ENCODE measurements around the gene PASK. TPM values are rescaled to one million over a fixed set of nuclear protein-coding genes. Genes with fewer than 3 reads are reported as not detected.

PASK gene
- total and polyA plus RNA-seq, 2 donors from 2014 or later, result 3.1 to 26.0 TPM

DNA sequence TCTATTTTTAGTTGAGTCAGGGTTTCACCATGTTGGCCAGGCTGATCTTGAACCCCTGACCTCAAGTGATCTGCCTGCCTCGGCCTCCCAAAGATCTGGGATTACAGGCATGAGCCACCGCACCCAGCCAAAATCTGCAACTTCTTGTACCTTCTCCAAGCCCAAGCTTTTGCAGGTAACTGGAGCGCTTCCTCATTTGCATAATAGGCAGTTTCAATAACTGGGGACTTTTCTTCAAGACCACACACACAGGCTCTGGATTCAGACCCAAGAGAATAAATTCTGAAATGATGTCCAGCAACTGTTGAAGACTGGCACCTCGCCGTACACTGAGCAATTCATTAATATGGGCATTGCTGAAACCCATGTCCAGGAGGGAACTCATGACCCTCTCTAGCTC lies 50.0 kb downstream of the PASK start:
- H3K9me3 ChIP-seq (ENCODE audit: control insufficient read depth in 2 of 3, insufficient read depth in 1 of 3, low read length in 3 of 3), result no peaks in the 10 kb centered on the region
- no peak for FAIRE-seq
- peaks cover 8 to 45% (median 22%) of the 10 kb centered on the region in 3 donors for H3K36me3 ChIP-seq (ENCODE audit: control insufficient read depth in 2 of 3, insufficient read depth in 3 of 3, low read length in 3 of 3)

DNA sequence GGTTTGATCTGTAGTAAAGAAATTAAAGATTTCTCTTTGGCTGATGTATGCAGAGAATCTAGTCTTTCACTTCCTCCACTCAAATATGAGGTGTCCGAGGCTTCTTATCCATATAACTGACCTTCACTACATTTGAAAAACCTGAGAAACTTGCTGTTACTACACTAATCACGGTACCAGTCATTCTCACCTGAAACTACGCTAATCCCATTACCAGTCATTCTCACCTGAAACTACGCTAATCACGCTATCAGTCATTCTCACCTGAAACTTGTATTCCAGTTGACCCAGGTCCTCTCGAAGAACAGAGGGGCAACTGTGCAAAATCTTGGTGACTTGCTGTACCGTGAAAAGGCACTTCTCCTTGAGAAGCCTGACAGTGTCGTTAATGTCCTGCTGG lies 52.3 kb downstream of the PASK start:
- H3K27ac ChIP-seq (ENCODE audit: low read depth in 2 of 2, low read length in 2 of 2), result no peak overlapping the region
- H3K36me3 ChIP-seq (ENCODE audit: control insufficient read depth in 2 of 3, insufficient read depth in 3 of 3, low read length in 3 of 3), result peaks cover 8 to 67% (median 31%) of the 10 kb centered on the region in 3 donors
- TF ChIP-seq, protein P1, sequence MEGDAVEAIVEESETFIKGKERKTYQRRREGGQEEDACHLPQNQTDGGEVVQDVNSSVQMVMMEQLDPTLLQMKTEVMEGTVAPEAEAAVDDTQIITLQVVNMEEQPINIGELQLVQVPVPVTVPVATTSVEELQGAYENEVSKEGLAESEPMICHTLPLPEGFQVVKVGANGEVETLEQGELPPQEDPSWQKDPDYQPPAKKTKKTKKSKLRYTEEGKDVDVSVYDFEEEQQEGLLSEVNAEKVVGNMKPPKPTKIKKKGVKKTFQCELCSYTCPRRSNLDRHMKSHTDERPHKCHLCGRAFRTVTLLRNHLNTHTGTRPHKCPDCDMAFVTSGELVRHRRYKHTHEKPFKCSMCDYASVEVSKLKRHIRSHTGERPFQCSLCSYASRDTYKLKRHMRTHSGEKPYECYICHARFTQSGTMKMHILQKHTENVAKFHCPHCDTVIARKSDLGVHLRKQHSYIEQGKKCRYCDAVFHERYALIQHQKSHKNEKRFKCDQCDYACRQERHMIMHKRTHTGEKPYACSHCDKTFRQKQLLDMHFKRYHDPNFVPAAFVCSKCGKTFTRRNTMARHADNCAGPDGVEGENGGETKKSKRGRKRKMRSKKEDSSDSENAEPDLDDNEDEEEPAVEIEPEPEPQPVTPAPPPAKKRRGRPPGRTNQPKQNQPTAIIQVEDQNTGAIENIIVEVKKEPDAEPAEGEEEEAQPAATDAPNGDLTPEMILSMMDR (IDR thresholded peaks at IDR 0.05; ENCODE audit: borderline replicate concordance, extremely low read depth, insufficient read depth), result no peak
- no peak overlapping the region for H3K4me3 ChIP-seq (ENCODE audit: low read length in 3 of 3)
- H3K4me1 ChIP-seq (ENCODE audit: control insufficient read depth in 2 of 3, insufficient read depth in 2 of 3, low read depth in 1 of 3, low read length in 3 of 3), result peaks cover 0 to 8% (median 0%) of the 10 kb centered on the region in 3 donors
- H3K9me3 ChIP-seq (ENCODE audit: control insufficient read depth in 2 of 3, insufficient read depth in 1 of 3, low read length in 3 of 3), result no peaks in the 10 kb centered on the region
- no peak overlapping the region for H3K9ac ChIP-seq (ENCODE audit: low read length in 3 of 3)
- intact Hi-C loops (cut with DNase I), result no loop called here
- DNase-seq (no peak), FAIRE-seq (no peak)
- no peaks in the 10 kb centered on the region for H3K27me3 ChIP-seq (ENCODE audit: control insufficient read depth, insufficient read depth, low read length)

More for the DNA sequence above, 50.0 kb downstream of the PASK start:
- no peak overlapping the region for H3K27ac ChIP-seq (ENCODE audit: low read depth in 2 of 2, low read length in 2 of 2)
- H3K4me3 ChIP-seq (ENCODE audit: low read length in 3 of 3), result no peak overlapping the region
- H3K9ac ChIP-seq (ENCODE audit: low read length in 3 of 3), result no peak overlapping the region
- no peaks in the 10 kb centered on the region for H3K27me3 ChIP-seq (ENCODE audit: control insufficient read depth, insufficient read depth, low read length)
- intact Hi-C loops (cut with DNase I), result no loop called here
- no peak for DNase-seq
- H3K4me1 ChIP-seq (ENCODE audit: control insufficient read depth in 2 of 3, insufficient read depth in 2 of 3, low read depth in 1 of 3, low read length in 3 of 3), result peaks cover 0 to 8% (median 7%) of the 10 kb centered on the region in 3 donors
- TF ChIP-seq, protein P1 (IDR thresholded peaks at IDR 0.05; ENCODE audit: borderline replicate concordance, extremely low read depth, insufficient read depth), result no peak

DNA sequence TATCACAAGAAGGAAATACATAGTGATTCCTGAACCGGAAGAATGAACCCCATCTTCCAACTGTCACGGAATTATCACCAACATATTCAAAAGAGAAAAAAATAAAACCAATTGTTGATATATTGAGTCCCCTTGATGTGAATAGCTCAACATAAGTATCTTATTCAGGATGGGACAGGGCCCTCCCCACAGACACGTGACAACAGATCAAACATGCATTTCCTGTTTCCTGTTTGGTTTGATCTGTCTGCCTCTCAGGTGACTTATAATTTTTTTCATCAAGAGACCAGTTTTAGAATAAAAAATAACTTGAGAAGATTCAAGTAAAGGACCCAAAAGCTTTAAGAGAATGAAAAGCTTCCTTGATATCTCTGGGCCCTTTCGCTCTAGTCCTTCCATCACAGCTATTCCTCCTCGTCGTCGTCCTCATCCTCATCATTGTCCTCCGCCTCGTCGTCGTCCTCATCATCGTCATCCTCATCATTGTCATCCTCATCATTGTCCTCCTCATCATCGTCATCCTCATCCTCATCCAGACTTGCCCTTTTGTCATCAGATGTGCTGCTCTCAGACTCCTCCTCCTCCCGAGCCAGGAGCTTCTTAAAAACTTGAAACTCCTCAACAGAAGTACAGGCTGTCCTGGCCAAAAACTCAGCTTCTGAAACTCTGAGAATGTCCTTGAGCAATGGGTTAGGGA lies 53.5 kb downstream of the PASK start:
- no peak overlapping the region for H3K9ac ChIP-seq (ENCODE audit: low read length in 3 of 3)
- H3K27me3 ChIP-seq (ENCODE audit: control insufficient read depth, insufficient read depth, low read length), result no peaks in the 10 kb centered on the region
- H3K36me3 ChIP-seq (ENCODE audit: control insufficient read depth in 2 of 3, insufficient read depth in 3 of 3, low read length in 3 of 3), result peaks cover 8 to 68% (median 31%) of the 10 kb centered on the region in 3 donors
- no peak overlapping the region for H3K4me3 ChIP-seq (ENCODE audit: low read length in 3 of 3)
- TF ChIP-seq, protein P1 (IDR thresholded peaks at IDR 0.05; ENCODE audit: borderline replicate concordance, extremely low read depth, insufficient read depth), result no peak
- H3K27ac ChIP-seq (ENCODE audit: low read depth in 2 of 2, low read length in 2 of 2), result no peak overlapping the region
- peaks cover 0 to 1% (median 0%) of the 10 kb centered on the region in 3 donors for H3K4me1 ChIP-seq (ENCODE audit: control insufficient read depth in 2 of 3, insufficient read depth in 2 of 3, low read depth in 1 of 3, low read length in 3 of 3)
- no peak for FAIRE-seq
- H3K9me3 ChIP-seq (ENCODE audit: control insufficient read depth in 2 of 3, insufficient read depth in 1 of 3, low read length in 3 of 3), result no peaks in the 10 kb centered on the region
- no peak for DNase-seq
- intact Hi-C loops (cut with DNase I), result no loop called here

All from kidney (tissue), 14 donors.